ENCODE measurements around the gene CEP112. TPM values are rescaled to one million over a fixed set of nuclear protein-coding genes. Genes with fewer than 3 reads are reported as not detected.

The CEP112 gene
- total and polyA plus RNA-seq, 2 of the 4 experiments (the other 2 are of a cell fraction): 2.5 to 5.6 TPM

DNA sequence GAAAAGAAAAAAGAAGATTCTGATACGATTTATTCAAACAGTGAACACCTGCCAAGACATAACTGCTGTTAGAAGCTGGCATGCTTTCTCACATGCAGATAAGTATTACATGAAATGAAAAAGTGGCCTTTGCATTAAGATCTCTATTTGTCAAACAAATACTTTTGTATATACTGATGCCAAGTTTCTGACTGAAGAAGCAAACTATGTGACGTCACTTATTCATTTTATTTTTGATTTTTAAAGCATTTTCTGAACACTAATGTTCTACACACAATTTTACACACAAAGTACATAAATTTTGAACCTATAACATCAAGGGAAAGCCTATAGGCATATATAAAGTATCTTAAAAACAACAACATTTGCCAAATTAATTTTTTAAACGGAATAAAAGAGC, 153.8 kb downstream of the CEP112 start:
- no peaks in the 10 kb centered on the region for H3K4me1 ChIP-seq (ENCODE audit: control insufficient read depth, insufficient read depth, low read length)
- H3K9ac ChIP-seq (ENCODE audit: low read depth, low read length): no peak overlapping the region
- H3K4me2 ChIP-seq (ENCODE audit: low read depth, low read length): no peak overlapping the region
- BruUV-seq (replicated peaks): no TSS peak
- dilution Hi-C loops (cut with HindIII; ENCODE audit: low sequenced_read_pairs, unreplicated experiment) (no loop called here), intact Hi-C loops (cut with micrococcal nuclease) (no loop called here), in situ Hi-C loops (cut with MboI; ENCODE audit: low sequenced_read_pairs) (no loop called here)
- H2BK5ac ChIP-seq (ENCODE audit: low read depth, low read length, poor library complexity, severe bottlenecking): no peak overlapping the region
- no peaks in the 10 kb centered on the region for H3K9me3 ChIP-seq (ENCODE audit: control insufficient read depth, insufficient read depth, low read length)
- TF ChIP-seq RFX5 (IDR thresholded peaks at IDR 0.05; ENCODE audit: low read depth, low read length): no peak
- TF ChIP-seq MAZ (IDR thresholded peaks at IDR 0.05; ENCODE audit: borderline replicate concordance, low read depth, low read length): no peak
- TF ChIP-seq, protein P1, sequence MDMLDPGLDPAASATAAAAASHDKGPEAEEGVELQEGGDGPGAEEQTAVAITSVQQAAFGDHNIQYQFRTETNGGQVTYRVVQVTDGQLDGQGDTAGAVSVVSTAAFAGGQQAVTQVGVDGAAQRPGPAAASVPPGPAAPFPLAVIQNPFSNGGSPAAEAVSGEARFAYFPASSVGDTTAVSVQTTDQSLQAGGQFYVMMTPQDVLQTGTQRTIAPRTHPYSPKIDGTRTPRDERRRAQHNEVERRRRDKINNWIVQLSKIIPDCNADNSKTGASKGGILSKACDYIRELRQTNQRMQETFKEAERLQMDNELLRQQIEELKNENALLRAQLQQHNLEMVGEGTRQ (IDR thresholded peaks at IDR 0.05; ENCODE audit: low read depth, low read length): no peak
- no peak for TF ChIP-seq NFE2L2 (IDR thresholded peaks at IDR 0.05; ENCODE audit: low read depth, low read length)
- TF ChIP-seq CEBPB (IDR thresholded peaks at IDR 0.05; ENCODE audit: low read depth, low read length): no peak
- TF ChIP-seq SMC3 (IDR thresholded peaks at IDR 0.05; ENCODE audit: low read depth, low read length): no peak
- no peak overlapping the region for H2BK20ac ChIP-seq (ENCODE audit: low read depth, low read length)
- H3K4me3 ChIP-seq (ENCODE audit: insufficient read depth, low read depth, low read length): no peak overlapping the region
- H4K8ac ChIP-seq (ENCODE audit: low read depth in 2 of 2, low read length in 2 of 2): no peak overlapping the region
- no peaks in the 10 kb centered on the region for H4K20me1 ChIP-seq (ENCODE audit: insufficient read depth, low read length)
- no peak overlapping the region for H3K23ac ChIP-seq (ENCODE audit: low read depth, low read length)
- no peak overlapping the region for H3K27ac ChIP-seq (ENCODE audit: insufficient read depth, low read length)
- H3K18ac ChIP-seq (ENCODE audit: low read depth, low read length): no peak overlapping the region
- ATAC-seq (ENCODE audit: low read depth) (no peak), DNase-seq (no peak)
- H3K14ac ChIP-seq (replicated peaks; ENCODE audit: low read depth, low read length): no peak overlapping the region
- no peak overlapping the region for H2AK9ac ChIP-seq (replicated peaks; ENCODE audit: low read depth, low read length, poor library complexity)
- no CpG with 5 or more reads among the region's 3 CpGs for WGBS, 2 experiments (ENCODE audit: extremely low coverage in 2 of 2, insufficient read length in 1 of 2)
- H2AK5ac ChIP-seq (ENCODE audit: low read depth, low read length): no peak overlapping the region
- H2BK15ac ChIP-seq (ENCODE audit: low read depth, low read length): no peak overlapping the region
- H4K91ac ChIP-seq (ENCODE audit: insufficient read depth, low read depth, low read length): no peak overlapping the region
- no peak overlapping the region for H3K56ac ChIP-seq (ENCODE audit: extremely low read depth, insufficient read depth, low read length)
- no peak overlapping the region for H3K4ac ChIP-seq (ENCODE audit: low read depth, low read length)
- H4K5ac ChIP-seq (ENCODE audit: low read depth, low read length): no peak overlapping the region
- H3K9me1 ChIP-seq (ENCODE audit: insufficient read depth, low read length): 0 out of 2 replicates have a peak, but pooled peaks cover 3% of the 10 kb centered on the region
- POLR2A ChIA-PET (ENCODE audit: unreplicated experiment): no interaction called here
- H3K27me3 ChIP-seq (ENCODE audit: control insufficient read depth, insufficient read depth, low read length): no peaks in the 10 kb centered on the region
- CTCF ChIA-PET: no interaction called here
- H3K79me1 ChIP-seq (ENCODE audit: low read depth in 1 of 2, low read length in 2 of 2): no peaks in the 10 kb centered on the region
- no peaks in the 10 kb centered on the region for H3K36me3 ChIP-seq (ENCODE audit: control insufficient read depth, insufficient read depth, low read length)
- no peak overlapping the region for H2BK120ac ChIP-seq (ENCODE audit: low read depth, low read length)
- no peak overlapping the region for H2AFZ ChIP-seq (replicated peaks; ENCODE audit: low read length, poor library complexity)

All from IMR-90 (cell line).